Rectal smooth muscle tissue (tissue), 1 donor: ENCODE data around the gene MAFG.

Experiments
- H3K27ac ChIP-seq: one replicate; pipeline ENCODE4 v1.7.0; 2013; ENCODE audit warnings: low read depth, low read length, inconsistent platforms
- H3K27me3 ChIP-seq: one replicate; pipeline ENCODE4 v1.7.0; 2013; ENCODE audit warnings: low read length; ENCODE audit not compliant: control insufficient read depth, insufficient read depth
- H3K36me3 ChIP-seq: one replicate; pipeline ENCODE4 v1.7.0; 2013; ENCODE audit warnings: low read length; ENCODE audit not compliant: control insufficient read depth, insufficient read depth
- H3K4me1 ChIP-seq: one replicate; pipeline ENCODE4 v1.7.0; 2013; ENCODE audit warnings: low read length; ENCODE audit not compliant: control insufficient read depth, insufficient read depth
- H3K4me3 ChIP-seq: one replicate; pipeline ENCODE4 v1.7.0; 2013; ENCODE audit warnings: low read length
- H3K9ac ChIP-seq: one replicate; pipeline ENCODE4 v1.7.0; 2013; ENCODE audit warnings: low read length

MAFG gene

DNA sequence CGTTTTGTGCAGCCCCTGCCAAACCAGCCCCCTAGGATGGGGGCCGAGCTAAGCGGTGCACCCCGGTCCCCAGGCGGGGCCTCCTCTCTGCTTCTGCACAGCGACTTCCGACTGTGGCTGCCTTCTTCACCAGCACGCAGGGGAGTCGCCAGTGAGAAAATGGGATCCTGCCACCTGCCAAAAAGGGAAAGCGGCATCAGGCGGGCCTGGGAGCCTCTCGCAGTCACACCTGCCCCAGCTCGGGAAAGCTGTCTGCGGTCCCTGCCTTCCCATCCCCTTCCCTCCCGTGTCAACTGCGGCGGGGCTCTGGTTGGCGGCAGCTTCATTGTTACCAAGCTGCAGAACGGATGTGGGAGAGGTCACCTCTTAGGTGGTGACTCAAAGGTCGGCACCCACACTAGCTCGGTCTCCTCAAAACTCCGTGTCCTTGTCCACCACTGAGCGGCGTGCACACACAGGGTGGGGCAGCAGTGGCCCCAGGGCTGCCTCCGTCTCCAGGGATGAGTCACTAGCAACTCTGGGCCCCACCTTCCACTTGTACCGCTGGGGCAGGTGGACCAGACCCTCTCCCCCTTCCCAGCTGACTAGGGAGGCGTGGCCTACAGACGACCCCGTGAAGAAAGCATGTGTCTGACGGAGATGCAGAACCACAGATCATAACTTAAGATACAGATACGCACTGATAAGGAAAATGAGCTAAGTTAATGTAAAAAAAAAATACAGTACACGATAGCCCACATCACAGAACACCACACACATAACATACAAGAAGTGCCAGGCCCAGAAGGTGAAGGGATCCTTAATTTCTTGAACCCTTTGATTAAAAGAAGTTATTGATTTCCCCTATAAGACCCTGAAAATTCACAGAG is 14.9 kb downstream of the MAFG start:
- Histone ChIP-seq H3K36me3 (peaks cover 28% of the 10 kb centered on the region), H3K4me3 (no peak overlapping the region), H3K27me3 (no peaks in the 10 kb centered on the region), H3K27ac (no peak overlapping the region), H3K9ac (no peak overlapping the region), H3K4me1 (peaks cover 11% of the 10 kb centered on the region)

DNA sequence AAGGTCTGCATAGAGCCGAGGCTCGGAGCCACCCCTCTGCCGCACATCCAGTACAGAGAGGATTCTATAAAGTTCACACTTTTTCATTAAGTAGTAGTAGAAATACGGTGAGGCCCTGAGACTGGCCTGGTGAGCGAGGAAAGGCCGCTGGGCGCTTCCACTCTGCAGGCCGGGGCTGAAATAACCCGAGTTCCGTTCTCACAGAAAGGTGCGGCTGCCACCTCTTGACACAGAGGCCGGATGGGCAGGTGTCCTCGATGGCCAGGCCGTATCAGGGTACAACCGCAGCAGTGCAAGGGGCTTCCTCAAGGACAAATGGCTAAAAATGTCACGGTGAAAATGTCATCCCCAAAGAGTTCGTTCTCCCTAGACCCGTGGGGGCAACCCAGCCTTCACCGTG is 15.6 kb downstream of the MAFG start:
- no peak overlapping the region for H3K9ac ChIP-seq
- no peaks in the 10 kb centered on the region for H3K27me3 ChIP-seq
- peaks cover 8% of the 10 kb centered on the region for H3K4me1 ChIP-seq
- no peak overlapping the region for H3K4me3 ChIP-seq
- H3K27ac ChIP-seq, result no peak overlapping the region
- H3K36me3 ChIP-seq, result peaks cover 28% of the 10 kb centered on the region

GRCh38 chr17:81911277-81911961 is 16.1 kb downstream of the MAFG start, which contains the start of gene PCYT2:
Gene PCYT2 (minus strand): TSS chr17:81911399. CDS start chr17:81911355, 44 bp downstream.
- H3K9ac ChIP-seq, result peak within 1 kb of the TSS; percentile 30
- H3K27ac ChIP-seq, result no peak within 1 kb of the TSS
- H3K4me1 ChIP-seq, result peaks cover 5% of the 10 kb centered on the region
- H3K27me3 ChIP-seq, result no peaks in the 10 kb centered on the region
- H3K4me3 ChIP-seq, result peak within 1 kb of the TSS; percentile 87
- H3K36me3 ChIP-seq, result peaks cover 28% of the 10 kb centered on the region

- Histone ChIP-seq H3K27me3 (no peaks in the 10 kb centered on the region), H3K36me3 (peaks cover 28% of the 10 kb centered on the region), H3K4me1 (peaks cover 5% of the 10 kb centered on the region), H3K9ac (peak overlapping the region; percentile 30), H3K27ac (no peak overlapping the region), H3K4me3 (peak overlapping the region; percentile 87)
These were observed 16.7 kb downstream of the MAFG start for GRCh38 chr17:81910840-81911276.

GRCh38 chr17:81909966-81910839 is 17.3 kb downstream of the MAFG start:
- H3K27me3 ChIP-seq, result no peaks in the 10 kb centered on the region
- H3K9ac ChIP-seq, result peak overlapping the region; percentile 30
- H3K36me3 ChIP-seq, result peaks cover 23% of the 10 kb centered on the region
- no peak overlapping the region for H3K27ac ChIP-seq
- H3K4me1 ChIP-seq, result peaks cover 5% of the 10 kb centered on the region
- H3K4me3 ChIP-seq, result peak overlapping the region; percentile 87

GRCh38 chr17:81909231-81909630 is 18.3 kb downstream of the MAFG start:
- Histone ChIP-seq H3K4me3 (no peak overlapping the region), H3K9ac (no peak overlapping the region), H3K36me3 (peaks cover 13% of the 10 kb centered on the region), H3K27ac (no peak overlapping the region), H3K4me1 (peaks cover 5% of the 10 kb centered on the region), H3K27me3 (no peaks in the 10 kb centered on the region)

- H3K4me1 ChIP-seq, result peaks cover 5% of the 10 kb centered on the region
- H3K4me3 ChIP-seq, result no peak overlapping the region
- H3K27me3 ChIP-seq, result no peaks in the 10 kb centered on the region
- no peak overlapping the region for H3K27ac ChIP-seq
- no peak overlapping the region for H3K9ac ChIP-seq
- peaks cover 9% of the 10 kb centered on the region for H3K36me3 ChIP-seq
These were observed 18.7 kb downstream of the MAFG start for GRCh38 chr17:81908793-81909192.

GRCh38 chr17:81907219-81908145 is 20.1 kb downstream of the MAFG start:
- Histone ChIP-seq H3K36me3 (no peaks in the 10 kb centered on the region), H3K4me3 (no peak overlapping the region), H3K9ac (no peak overlapping the region), H3K27me3 (peaks cover 3% of the 10 kb centered on the region), H3K4me1 (peaks cover 5% of the 10 kb centered on the region), H3K27ac (no peak overlapping the region)

DNA sequence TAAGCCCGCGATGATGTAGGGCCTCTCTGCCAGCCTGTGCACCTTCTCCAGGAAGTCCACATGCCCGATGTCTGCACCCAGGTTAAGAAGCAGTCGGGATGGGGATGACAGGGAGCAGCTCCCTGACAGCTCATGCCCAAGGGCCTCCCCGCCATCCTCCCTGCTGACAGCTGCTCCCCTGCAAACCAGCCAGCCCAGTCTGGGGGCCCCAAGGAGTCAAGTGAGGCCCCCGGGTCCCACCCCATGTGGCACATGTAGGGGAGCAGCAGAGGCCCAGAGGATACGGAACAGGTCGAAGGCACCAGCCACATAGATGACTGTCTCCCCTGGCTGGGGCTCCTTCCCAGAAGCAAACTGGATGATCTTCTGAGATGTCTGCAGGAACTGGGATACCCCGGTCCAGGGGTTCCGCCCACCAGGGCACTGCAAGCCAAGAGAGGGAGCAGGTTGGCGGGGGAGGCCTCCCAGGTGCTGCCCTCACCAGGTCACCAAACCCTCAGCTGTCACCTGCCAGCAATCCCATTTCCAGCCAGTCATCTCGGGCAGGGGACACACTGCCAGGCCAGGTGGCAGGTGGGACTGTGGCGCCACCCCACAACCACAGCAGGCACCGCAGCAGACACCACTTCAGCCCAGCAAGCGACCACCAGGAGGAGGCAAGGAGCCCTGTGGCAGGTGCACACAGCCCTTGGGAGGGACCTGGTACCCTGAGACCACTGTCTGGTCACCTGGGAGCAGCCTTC is 20.9 kb downstream of the MAFG start:
- H3K4me1 ChIP-seq, result peaks cover 5% of the 10 kb centered on the region
- no peak overlapping the region for H3K27ac ChIP-seq
- H3K27me3 ChIP-seq, result peaks cover 3% of the 10 kb centered on the region
- H3K9ac ChIP-seq, result no peak overlapping the region
- H3K4me3 ChIP-seq, result no peak overlapping the region
- H3K36me3 ChIP-seq, result no peaks in the 10 kb centered on the region

- H3K4me1 ChIP-seq, result peaks cover 5% of the 10 kb centered on the region
- no peak overlapping the region for H3K9ac ChIP-seq
- no peak overlapping the region for H3K4me3 ChIP-seq
- H3K27me3 ChIP-seq, result peaks cover 3% of the 10 kb centered on the region
- no peaks in the 10 kb centered on the region for H3K36me3 ChIP-seq
- no peak overlapping the region for H3K27ac ChIP-seq
These were observed 21.5 kb downstream of the MAFG start for GRCh38 chr17:81905993-81906392.

GRCh38 chr17:81905424-81905875 is 22.1 kb downstream of the MAFG start:
- Histone ChIP-seq H3K36me3 (no peaks in the 10 kb centered on the region), H3K27ac (no peak overlapping the region), H3K4me3 (no peak overlapping the region), H3K27me3 (peaks cover 3% of the 10 kb centered on the region), H3K9ac (no peak overlapping the region), H3K4me1 (peaks cover 1% of the 10 kb centered on the region)
